Measurements from ENCODE around the gene L3MBTL4. TPM values are rescaled to one million over a fixed set of nuclear protein-coding genes. Genes with fewer than 3 reads are reported as not detected.

L3MBTL4 gene
- total RNA-seq, 1 donor from 2014 or later, result 0.56 TPM

DNA sequence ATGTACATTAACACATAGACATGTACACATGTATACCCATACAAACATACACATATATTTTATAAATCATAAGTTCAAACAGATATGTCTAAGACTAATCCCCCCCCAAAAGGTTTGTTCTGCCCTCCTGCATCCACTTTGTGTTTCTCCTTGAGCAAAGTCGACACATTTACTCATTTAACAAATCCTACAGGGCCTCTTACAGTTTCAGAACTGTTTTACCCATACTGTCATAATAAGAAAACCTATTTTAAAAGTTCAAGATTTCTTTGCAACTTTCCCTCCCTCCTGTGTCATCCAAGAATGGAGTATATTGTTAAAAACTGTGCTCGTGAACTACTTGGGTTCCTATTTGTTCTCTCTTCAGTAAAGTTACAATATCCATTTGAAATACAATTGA is 166.7 kb downstream of the L3MBTL4 start:
- Mint-ChIP-seq H3K4me1 (ENCODE audit: unreplicated experiment) (no peaks in the 10 kb centered on the region), H3K27me3 (ENCODE audit: unreplicated experiment) (no peaks in the 10 kb centered on the region), H3K27ac (ENCODE audit: unreplicated experiment) (no peak overlapping the region), H3K9me3 (ENCODE audit: unreplicated experiment) (no peaks in the 10 kb centered on the region), H3K4me3 (ENCODE audit: unreplicated experiment) (no peak overlapping the region), H3K36me3 (ENCODE audit: low read depth, unreplicated experiment) (no peaks in the 10 kb centered on the region)
- DNase-seq (ENCODE audit: low spot score), result no peak
- TF ChIP-seq, protein P1, sequence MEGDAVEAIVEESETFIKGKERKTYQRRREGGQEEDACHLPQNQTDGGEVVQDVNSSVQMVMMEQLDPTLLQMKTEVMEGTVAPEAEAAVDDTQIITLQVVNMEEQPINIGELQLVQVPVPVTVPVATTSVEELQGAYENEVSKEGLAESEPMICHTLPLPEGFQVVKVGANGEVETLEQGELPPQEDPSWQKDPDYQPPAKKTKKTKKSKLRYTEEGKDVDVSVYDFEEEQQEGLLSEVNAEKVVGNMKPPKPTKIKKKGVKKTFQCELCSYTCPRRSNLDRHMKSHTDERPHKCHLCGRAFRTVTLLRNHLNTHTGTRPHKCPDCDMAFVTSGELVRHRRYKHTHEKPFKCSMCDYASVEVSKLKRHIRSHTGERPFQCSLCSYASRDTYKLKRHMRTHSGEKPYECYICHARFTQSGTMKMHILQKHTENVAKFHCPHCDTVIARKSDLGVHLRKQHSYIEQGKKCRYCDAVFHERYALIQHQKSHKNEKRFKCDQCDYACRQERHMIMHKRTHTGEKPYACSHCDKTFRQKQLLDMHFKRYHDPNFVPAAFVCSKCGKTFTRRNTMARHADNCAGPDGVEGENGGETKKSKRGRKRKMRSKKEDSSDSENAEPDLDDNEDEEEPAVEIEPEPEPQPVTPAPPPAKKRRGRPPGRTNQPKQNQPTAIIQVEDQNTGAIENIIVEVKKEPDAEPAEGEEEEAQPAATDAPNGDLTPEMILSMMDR (IDR thresholded peaks at IDR 0.05; ENCODE audit: unreplicated experiment), result no peak

DNA sequence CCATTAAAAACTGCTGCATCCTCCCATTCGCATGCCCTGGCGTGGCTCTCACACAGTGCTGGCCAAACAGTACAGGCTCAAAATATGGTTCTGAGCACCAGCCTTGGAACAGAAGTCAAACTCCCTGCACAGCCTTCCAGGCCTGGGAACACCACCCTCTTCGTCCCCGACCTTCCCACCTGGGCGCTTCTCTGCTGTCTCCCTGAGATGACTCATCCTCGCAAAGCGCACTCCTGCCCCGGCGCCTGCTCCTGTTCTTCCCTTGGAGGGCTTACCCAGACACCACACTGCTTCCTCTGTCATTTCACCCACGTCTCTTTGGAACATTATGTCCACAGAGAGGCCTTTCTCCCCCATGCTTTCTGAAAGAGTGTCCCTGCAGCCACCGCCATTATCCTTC is 172.7 kb downstream of the L3MBTL4 start:
- H3K36me3 Mint-ChIP-seq (ENCODE audit: low read depth, unreplicated experiment), result no peaks in the 10 kb centered on the region
- TF ChIP-seq, protein P1 (IDR thresholded peaks at IDR 0.05; ENCODE audit: unreplicated experiment), result no peak
- no peak overlapping the region for H3K27ac Mint-ChIP-seq (ENCODE audit: unreplicated experiment)
- peaks cover 3% of the 10 kb centered on the region for H3K4me1 Mint-ChIP-seq (ENCODE audit: unreplicated experiment)
- H3K27me3 Mint-ChIP-seq (ENCODE audit: unreplicated experiment), result no peaks in the 10 kb centered on the region
- no peak overlapping the region for H3K4me3 Mint-ChIP-seq (ENCODE audit: unreplicated experiment)
- DNase-seq (ENCODE audit: low spot score), result no peak
- H3K9me3 Mint-ChIP-seq (ENCODE audit: unreplicated experiment), result no peaks in the 10 kb centered on the region

DNA sequence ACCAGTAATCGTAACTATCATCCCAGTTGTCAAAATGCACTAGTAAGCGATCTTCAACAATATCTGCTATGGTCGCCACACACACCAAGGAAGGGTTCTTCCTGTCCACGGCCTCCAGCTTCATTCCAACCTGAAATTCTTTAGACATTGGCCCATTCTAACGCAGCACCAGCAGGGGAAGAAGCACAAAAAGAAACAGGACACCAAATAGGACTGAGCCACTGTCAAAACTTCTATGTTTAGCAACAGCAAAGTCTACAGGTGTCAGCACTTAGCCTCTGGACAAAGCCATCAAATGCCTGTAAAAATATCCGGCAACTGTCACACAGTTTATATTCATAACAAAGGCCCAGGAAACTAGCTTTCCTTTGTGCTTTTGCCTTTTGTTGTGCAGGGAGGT is 175.0 kb downstream of the L3MBTL4 start:
- Mint-ChIP-seq H3K4me3 (ENCODE audit: unreplicated experiment) (no peak overlapping the region), H3K4me1 (ENCODE audit: unreplicated experiment) (peaks cover 3% of the 10 kb centered on the region), H3K9me3 (ENCODE audit: unreplicated experiment) (no peaks in the 10 kb centered on the region), H3K36me3 (ENCODE audit: low read depth, unreplicated experiment) (no peaks in the 10 kb centered on the region), H3K27ac (ENCODE audit: unreplicated experiment) (peak overlapping the region; percentile 20), H3K27me3 (ENCODE audit: unreplicated experiment) (no peaks in the 10 kb centered on the region)
- DNase-seq (ENCODE audit: low spot score), result peak; percentile 12
- TF ChIP-seq, protein P1 (IDR thresholded peaks at IDR 0.05; ENCODE audit: unreplicated experiment), result no peak

DNA sequence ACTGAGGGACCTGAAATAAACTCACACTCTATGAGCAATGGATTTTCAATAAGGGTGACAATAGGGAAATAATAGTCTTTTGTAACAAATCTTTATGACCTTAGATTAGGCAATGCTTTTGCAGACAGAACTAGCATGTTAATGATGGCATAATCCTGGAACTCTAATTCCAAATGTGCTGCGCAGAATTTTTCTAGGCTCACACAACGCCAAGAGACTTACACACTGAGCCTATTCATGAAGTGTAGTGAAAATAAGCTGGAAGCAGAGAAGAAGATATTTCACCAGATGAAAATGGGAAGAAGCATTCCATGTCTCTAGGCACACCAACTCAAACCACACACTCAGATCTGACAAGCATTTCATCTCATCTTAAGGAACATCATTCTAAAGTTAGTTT is 178.5 kb downstream of the L3MBTL4 start:
- no peak overlapping the region for H3K4me3 Mint-ChIP-seq (ENCODE audit: unreplicated experiment)
- H3K4me1 Mint-ChIP-seq (ENCODE audit: unreplicated experiment), result peaks cover 3% of the 10 kb centered on the region
- TF ChIP-seq, protein P1 (IDR thresholded peaks at IDR 0.05; ENCODE audit: unreplicated experiment), result no peak
- H3K9me3 Mint-ChIP-seq (ENCODE audit: unreplicated experiment), result no peaks in the 10 kb centered on the region
- H3K36me3 Mint-ChIP-seq (ENCODE audit: low read depth, unreplicated experiment), result no peaks in the 10 kb centered on the region
- no peak for DNase-seq (ENCODE audit: low spot score)
- no peaks in the 10 kb centered on the region for H3K27me3 Mint-ChIP-seq (ENCODE audit: unreplicated experiment)
- H3K27ac Mint-ChIP-seq (ENCODE audit: unreplicated experiment), result no peak overlapping the region

DNA sequence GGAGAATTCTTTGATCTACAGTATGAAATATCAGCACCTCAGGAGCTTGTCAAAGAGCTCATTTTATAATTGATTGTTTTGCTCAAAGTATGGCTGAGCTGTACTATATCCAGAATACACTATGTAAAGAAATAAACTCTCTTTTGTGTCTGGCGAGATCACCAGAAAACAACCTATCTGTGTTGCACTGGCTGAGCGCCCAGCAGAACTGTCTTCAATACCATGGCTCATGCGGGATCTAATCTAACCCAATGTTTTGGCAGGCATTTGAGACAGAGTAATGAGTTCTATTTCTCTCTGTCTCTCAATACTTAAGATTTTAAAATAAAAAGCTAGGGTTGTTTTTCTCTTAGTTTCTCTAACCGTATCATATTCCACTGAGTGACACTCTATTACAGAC is 192.4 kb downstream of the L3MBTL4 start:
- Mint-ChIP-seq H3K9me3 (ENCODE audit: unreplicated experiment) (no peaks in the 10 kb centered on the region), H3K4me1 (ENCODE audit: unreplicated experiment) (no peaks in the 10 kb centered on the region), H3K27me3 (ENCODE audit: unreplicated experiment) (no peaks in the 10 kb centered on the region), H3K36me3 (ENCODE audit: low read depth, unreplicated experiment) (no peaks in the 10 kb centered on the region), H3K4me3 (ENCODE audit: unreplicated experiment) (no peak overlapping the region), H3K27ac (ENCODE audit: unreplicated experiment) (no peak overlapping the region)
- TF ChIP-seq, protein P1 (IDR thresholded peaks at IDR 0.05; ENCODE audit: unreplicated experiment), result no peak
- no peak for DNase-seq (ENCODE audit: low spot score)
